ENCODE measurements around the gene OCRL.
A peak's percentile ranks its signal among the peaks of the same experiment; 100 is the strongest.
"Not testable (repeated sequence)": the region's sequence is repeated elsewhere in the genome, so short reads cannot be mapped to it uniquely, and the experiment has no call there.

Gene OCRL

DNA sequence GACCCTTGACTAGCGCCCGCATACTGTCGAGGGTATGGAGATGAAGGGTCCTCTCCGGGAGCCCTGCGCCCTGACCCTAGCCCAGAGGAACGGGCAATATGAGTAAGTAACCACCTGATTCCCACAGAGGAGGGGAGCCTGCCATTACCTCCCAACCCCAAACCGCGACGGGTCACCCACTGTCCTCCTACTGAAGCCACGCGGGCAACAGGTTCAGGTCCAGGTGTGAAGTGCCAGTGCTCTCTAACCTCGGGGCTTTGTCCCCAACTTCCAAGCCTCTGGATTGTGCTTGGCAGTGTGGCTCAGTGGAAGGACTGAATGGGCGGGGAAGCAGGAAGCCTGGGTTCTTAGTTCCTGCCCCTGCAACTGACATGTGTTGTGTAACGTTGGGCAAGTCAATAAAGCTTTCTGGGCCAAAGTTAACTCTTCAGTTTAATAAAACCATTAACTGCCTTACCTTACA, 694 bp downstream of the OCRL start:
- peak in 2 of 3 experiments; percentile 20 to 35 for DNase-seq

DNA sequence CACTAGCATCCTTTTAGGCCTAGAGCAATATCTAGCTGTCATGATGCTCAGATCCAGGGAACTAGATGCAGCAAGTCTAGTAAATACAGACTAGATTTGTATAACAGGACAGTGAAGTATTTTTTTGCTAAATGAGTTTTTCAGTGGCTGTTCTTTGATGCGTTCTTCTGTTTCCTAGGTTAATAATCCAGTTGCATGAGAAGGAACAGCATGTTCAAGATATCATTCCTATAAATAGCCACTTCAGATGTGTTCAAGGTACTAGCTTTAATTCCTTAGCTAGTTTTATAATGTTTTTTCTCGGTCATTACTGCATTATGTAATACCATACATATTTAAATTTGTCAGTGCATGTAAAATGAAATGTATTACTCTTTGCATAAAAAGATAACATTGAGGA, 4.7 kb downstream of the OCRL start:
- no peak for DNase-seq

DNA sequence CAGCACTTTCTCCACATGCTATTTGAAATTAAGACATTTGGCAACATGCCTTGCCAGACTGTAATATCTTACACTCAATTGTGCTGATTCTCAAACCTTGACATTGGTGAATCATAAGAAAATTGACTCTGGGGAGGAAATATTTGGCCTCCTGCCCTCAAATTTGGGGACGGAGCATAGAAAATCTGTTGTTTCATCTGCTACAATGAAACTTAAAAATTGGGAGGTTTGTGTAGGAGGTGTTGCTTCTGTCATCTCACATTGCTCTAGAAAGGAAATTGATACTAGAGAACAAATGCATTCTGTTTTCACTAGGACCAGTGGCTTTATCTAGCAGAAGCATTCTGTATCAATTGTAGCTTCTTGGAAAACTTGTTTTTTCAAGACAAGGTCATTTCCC, 5.3 kb downstream of the OCRL start:
- DNase-seq = no peak

DNA sequence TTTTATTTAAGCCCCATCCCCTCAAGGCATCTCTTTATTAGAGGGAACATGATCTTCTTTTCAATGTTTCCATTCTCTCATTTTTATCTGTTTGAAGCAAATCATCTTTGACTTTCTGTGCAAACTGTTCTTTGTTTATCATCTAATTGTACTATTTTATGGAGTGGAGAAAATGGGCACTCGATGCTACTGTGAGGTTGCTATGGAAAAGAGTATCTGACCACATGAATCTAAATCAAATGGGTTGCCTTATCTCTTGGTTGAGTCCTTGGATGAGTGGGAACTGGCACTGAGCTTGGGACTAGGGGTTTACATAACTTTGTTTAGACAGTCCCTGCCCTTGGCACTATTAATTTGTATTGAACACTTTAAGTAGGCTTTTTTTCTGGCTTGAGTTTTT, 9.1 kb downstream of the OCRL start:
- DNase-seq = no peak

DNA sequence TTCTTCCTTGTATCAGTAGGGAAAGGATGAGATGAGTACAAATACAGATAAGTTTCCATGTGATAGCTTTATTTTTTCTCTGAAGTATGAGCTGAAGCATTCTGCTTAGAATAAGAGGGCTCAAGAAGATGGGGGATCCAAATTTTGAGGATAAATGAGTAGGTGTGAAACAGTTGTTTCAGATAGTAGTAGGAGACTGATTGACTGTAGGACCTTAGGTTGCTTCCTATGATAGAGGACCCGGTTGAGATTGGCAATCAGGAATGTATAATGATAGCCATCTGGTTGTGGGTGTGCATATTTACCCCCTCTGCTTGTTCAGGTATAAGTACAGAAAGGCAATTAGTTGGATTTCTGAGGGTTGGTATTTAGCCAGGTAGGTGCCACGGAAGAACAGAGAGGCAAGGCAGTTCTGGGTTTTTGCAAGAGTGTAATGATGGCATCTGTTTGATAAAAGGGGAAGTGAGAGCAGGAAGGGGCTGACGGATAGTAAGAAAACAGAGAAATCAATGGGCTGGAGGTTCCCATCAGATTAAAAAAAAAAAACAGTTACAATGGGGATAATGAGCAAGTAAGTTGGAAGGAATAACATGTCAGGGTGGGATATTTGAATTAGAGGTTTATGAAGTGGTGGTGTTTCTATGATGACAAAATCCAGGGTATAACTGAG, 13.7 kb downstream of the OCRL start:
- DNase-seq = no peak

DNA sequence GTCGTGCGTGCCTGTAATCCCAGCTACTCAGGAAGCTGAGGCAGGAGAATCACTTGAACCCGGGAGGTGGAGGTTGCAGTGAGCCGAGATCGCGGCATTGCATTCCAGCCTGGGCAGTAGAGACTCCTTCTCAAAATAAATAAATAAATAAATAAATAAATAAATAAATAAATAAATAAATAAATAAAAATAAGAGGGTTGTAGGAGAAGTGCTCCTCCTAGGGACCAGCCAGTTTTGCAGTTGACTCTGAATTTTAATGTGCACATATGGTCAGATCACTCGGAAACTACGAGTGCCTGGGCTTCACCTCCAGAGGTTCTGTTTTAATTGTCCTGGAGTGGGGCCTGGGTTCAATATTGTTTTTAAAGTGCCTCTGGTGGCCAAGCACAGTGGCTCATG, 14.8 kb downstream of the OCRL start:
- DNase-seq = not testable (repeated sequence)

DNA sequence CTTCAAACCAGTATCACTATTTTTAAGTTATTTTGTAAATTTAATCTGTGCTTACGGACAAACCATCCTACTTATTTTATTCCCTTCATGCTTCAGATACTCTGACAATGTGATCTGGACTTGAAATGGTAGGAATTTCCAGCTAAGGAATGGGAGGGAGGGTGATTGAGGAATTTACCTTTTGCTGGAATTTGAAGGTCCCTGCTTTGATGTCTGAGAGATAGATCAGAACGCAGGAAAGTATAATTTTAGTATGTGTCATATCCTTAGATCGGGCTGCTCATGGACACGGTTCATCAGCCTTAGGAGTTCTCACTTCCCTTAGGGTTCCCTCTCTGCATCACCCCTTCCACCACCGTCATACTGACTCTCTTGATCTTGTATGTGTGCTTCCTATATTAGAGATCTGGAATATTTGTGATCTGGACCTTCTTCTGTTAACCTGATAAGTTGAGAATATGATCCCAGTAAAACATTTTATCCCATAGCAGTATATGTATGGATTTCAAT, 16.8 kb downstream of the OCRL start:
- DNase-seq = no peak

DNA sequence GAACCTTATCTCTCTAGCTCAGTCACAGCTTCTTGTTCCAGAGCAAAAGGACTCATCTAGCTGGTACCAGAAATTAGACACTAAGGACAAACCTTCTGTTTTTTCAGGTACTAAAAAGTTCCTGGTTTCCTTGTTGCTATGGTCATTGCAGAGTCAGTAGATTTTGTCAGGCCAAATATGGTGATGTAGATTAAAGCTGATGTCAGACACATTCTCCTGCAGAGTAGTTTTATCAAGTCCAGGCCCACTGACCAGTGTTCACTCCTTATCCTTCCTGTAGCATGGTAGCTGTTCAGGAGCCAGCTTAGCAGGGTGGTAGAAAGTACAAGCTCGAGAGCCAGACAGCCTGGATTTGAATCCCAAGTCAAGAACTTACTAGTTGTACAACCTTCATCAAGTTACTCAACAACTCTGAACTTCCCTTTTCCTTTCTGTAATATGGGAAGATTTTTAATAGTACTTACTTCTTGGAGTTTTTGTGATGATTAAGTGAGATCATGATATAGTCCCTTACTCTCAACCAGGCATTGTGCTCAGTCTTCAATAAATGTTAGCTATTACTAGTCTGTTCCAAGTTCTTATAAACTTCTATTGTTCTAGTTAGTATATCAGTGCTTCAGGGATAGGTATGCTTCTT, 17.9 kb downstream of the OCRL start:
- no peak for DNase-seq

DNA sequence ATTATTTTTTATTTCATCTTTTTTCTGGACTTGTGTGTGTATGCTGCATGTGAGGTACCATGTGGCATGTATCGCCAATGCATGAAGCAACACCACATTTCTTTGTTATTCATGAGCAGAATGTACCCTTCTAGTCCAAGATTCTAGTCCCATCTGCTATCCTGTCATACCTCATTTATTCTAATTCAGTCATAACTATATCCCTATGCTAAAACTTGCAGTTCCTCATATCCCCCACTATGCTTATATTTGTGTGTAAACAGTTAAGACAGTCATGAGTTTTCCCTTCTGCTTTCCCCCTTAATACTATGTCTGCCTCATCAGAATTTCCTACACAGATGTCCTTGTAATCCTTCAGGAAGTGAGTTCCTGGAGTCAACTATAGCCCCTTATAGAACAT, 19.7 kb downstream of the OCRL start:
- no peak for DNase-seq

DNA sequence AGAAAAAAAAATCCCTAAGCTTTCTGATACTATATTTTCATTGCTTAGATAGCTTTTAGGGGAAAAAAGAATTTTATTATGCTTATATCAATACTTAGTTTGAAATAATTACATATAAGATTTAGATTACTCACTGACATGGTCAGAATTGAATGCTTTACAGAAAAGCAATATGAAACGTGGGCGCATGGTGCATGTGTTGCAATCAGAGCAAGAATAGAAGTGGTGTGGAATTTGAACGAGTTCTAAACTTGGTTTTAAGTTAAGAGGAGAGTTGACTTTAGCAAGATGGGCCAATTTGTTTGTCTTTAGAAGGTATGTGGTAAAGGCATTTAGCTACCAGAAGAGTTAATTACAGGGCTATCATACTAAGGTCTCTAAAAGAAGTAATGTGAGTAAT, 21.4 kb downstream of the OCRL start:
- no peak for DNase-seq

DNA sequence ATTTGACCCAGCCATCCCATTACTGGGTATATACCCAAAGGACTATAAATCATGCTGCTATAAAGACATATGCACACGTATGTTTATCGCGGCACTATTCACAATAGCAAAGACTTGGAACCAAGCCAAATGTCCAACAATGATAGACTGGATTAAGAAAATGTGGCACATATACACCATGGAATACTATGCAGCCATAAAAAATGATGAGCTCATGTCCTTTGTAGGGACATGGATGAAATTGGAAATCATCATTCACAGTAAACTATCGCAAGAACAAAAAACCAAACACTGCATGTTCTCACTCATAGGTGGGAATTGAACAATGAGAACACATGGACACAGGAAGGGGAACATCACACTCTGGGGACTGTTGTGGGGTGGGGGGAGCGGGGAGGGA, 24.3 kb downstream of the OCRL start:
- DNase-seq = not testable (repeated sequence)

DNA sequence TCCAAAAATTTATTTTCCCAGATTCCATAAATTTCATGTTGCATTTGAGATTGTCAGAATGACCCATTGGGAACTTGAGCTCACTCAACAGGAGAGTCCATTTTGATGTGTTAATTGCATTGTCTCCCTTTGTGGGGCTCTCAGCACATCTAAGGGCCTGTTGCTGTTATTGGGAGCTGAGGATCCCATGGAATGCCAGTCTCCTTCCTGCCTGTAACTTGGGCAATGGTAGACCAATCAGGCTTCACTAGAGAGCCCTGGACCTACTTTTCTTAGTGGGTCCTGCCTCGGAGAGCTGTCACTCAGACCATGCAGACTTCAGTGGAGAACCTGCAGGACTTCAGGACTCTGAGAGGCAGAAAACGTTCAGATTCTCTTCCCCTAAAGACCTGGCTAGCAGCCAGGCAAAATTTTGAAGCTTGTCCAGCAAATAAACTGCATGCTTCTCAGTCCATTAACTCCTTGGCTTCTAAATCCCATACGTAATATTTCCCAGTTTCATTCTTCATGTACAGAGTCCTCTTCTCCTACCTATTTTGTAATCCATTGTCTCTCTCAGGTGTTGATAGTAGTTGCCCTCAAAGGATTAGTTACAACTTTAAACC, 25.1 kb downstream of the OCRL start:
- no peak for DNase-seq

DNA sequence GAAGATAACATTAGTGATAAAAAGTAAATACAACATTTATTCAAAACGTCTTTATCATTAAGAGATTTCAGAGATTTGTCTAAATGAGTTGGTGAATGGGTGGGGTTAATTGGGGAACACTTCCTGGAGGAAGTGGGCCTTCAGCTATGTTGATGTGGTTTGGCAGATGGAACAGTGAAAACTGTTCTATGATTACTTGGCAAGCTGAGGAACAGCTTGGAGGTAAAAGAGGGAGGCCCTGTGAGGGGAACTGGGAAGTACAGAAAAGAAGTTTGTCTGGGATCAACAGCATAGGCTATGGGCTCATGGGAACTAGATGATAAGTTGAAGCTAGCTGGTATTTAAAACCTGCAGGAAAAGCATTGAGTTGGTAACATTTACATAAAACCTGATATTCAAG, 26.0 kb downstream of the OCRL start:
- DNase-seq = no peak

DNA sequence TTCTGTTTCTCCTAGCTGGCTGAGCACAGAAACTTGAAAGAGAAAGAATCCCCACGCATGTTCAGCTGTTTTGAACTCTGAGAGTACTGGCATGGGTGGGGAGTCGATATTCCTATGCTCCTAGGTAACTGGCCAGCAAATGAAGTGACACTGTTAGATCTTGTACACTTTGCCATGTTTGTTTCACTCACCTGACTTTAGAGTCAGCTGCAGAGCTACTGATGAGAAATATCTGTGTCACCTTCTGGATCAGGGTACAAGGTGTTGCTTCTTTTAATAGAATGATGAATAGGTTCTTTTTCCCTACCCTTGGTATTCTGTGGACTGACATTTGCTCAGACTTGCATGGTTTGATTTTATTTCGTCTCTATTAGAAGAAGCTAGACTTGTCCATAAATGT, 28.3 kb downstream of the OCRL start:
- no peak for DNase-seq

DNA sequence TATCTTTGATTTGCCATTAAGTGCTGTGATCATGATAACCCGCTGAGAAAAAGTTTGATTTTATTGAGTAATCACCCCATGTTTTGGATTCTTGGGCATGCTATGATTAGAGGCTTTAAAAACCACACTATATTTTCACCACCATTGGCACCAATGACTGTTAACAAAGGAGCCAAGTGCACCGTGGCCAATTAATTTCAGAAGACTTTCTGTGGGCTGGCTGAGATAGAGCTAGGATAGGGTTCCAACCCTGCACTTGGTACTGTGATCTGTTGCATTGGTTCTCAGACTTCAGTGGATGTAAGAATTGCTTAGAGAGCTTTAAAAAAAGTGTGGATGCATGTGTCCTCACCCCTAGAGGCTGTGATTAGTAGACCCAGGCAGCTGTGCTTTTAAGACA, 32.4 kb downstream of the OCRL start:
- no peak for DNase-seq

DNA sequence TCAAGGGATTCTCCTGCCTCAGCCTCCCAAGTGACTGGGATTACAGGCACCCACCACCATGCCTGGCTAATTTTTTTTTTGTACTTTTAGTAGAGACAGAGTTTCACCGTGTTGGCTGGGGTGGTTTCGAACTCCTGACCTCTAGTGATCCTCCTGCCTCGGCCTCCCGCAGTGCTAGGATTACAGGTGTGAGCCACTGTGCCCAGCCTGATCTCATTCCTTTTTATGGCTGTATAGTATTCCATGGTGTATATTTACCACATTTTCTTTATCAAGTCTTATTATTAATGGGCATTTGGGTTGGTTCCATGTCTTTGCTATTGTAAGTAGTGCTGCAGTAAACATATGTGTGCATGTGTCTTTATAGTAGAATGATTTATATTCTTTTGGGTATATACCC, 33.6 kb downstream of the OCRL start:
- not testable (repeated sequence) for DNase-seq

DNA sequence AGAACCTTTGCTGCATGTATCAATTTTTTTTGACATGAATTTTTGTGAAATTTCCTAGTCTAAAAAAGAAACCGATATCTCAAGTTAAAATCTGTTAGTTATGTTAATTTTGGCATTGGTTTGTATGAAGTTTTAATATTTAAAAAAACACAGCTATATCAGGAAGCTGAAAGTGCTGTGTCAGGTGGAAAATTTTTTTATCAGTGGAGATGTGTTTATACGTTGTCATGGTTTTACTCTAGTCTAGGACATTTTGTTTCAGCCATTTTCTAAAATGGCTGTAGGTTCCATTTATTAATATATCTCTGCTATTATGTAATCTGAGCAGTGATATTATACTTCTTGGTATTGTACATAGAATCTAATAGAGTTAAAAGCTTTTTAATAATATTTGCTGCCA, 34.2 kb downstream of the OCRL start:
- DNase-seq = no peak

DNA sequence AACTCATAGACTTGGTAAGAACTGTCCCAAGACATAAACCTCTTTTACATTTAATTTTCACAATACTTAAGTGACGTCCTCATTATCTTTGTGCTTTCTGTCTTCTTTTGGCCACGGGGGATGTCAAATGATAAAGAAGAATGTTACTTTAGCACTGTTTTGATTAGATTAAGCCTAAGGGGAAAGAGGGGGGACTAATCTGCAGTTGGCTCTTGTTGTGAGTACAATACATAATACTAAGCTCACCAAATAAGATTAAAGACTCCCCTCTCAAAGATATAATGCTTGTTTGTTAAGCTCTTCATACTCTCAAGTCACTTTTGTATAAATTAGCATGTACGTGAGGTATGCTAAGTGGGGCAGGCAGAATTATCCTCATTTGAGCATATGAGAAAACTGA, 36.5 kb downstream of the OCRL start:
- DNase-seq = no peak

DNA sequence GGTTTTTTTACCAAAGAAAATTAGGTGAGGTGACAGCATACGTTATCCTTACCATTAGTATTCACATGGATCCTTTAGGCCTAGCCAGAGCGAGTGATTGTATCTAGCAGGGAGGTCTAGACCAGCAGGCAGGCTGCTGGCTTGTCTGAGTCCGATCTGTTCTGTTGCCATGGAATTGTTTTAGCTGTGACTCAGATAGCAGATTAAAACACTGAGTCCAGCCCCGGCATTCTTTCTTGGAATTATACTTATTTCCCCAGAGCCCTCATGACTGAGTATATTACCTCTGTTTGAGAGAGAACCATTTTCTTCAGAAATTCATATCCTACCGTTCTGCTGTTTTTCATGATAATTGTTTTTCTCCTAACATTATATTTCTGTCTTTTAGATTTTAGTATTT, 37.4 kb downstream of the OCRL start:
- DNase-seq = no peak

DNA sequence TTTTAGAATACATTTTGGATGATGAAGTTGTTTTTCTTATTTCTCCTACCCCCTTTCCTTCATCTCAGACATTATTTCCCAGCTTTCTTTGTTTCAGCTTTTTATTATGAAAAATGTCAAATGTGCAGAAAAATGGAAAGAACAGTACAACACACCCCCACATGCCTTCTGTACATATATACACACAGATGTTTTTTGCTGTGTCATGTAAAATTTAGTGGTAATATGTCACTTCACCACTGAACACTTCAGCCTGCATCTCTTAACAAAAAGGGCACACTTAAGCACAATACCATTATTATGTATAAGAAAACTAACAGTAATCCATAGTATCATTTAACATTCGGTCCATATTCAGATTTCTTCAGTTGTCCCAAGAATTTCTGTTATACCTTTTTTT, 37.8 kb downstream of the OCRL start:
- no peak for DNase-seq

DNA sequence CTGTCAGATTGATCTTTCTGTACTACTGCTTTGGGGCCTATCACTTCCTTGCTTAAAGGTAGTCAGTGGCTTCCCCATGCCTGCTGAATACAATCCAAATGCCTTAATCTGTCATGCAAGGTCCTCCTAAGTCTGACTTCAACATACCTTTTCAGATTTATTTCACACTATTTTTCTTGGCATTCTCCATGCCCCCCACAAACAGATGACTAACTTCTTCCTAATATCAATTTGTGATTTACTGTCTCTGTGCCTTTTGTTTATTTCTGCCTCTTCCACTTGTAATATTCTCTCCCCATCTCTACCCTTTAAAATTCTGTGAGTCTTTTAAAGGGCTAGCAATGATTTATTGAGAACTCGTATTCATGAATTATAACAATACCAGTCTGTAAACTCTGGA, 41.8 kb downstream of the OCRL start:
- no peak for DNase-seq

DNA sequence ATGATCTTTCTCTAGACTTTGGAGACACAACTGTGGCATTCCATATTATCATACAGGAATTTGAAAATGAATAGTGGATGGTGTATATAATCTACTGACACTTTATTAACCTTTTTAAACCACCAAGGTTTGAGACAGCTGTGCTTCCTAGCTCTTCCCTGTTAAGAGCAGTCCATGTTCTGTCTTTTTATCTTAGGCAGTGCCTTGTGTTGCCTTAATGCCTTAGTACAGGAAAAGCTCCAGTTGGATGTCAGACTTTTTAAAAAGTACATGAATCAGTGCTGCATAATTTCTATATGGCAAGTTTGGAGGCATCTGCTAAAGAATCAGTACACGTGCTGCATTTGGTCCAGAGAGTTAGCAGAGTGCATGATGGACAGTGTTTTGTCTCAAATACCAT, 45.1 kb downstream of the OCRL start:
- DNase-seq = no peak

DNA sequence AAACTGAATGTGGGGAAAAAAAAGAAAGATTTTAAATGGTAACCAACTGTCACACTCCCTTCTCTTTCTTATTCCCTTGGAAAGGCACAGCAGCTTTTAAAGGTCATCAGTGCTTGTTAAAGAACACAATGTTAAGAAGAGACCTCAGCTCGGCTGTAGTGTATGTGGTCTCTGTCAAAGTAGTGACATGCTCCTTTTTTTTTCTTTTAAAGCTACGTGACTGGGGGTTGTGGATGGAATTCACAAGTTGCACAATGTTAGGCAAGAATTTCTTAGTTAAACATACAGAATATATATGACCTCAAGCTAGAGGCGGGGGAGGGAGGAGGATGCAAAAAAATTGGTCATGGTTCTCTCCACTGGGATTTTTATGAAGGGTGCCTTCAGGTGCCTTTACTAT, 45.6 kb downstream of the OCRL start:
- DNase-seq = no peak

DNA sequence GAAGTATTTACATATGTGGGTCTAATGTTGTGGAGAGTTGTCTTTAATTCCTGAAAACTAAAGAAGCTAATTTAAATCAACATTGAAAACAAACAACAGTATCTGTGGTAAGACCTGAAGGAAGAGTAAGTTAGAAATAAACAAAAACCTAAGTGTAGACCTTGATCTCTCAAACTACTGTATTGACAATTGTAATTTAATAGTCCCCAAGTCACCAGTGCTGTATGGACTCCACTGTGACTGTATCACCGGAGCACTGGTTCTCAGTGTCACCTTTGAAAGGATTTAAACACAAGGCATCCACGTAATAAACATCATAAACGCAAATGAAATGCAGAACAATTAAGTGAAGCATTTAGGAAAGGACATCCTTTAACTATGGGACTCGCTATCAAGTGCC, 46.4 kb downstream of the OCRL start:
- DNase-seq = no peak
